Natural killer cell treated with Interleukin-12 subunit alpha and Interleukin-12 subunit beta and Interleukin-15 and Interleukin-18, amount 100 ng/mL, for 72 hours (primary cell): ENCODE data around the gene OAS3. TPM values are rescaled to one million over a fixed set of nuclear protein-coding genes. Genes with fewer than 3 reads are reported as not detected.
A peak's percentile ranks its signal among the peaks of the same experiment; 100 is the strongest.
"Not testable (repeated sequence)": the region's sequence is repeated elsewhere in the genome, so short reads cannot be mapped to it uniquely, and the experiment has no call there.

Experiments
- ATAC-seq, 2 donors: fragments of 150-1000 bp; cut with Tn5 transposase in 1 of 2; sonication (Bioruptor Pico), chemical (Tn5 transposase) in 1 of 2; 2 replicates each; pipeline ENCODE4 v1.10.0; 2021
- DNase-seq: peaks from one replicate; pipeline ENCODE4 v3.0.0; 2022; ENCODE audit warnings: low spot score
- H3K27ac Mint-ChIP-seq, 2 donors: 1 replicate in 1 of 2; 2 replicates in 1 of 2; pipeline ENCODE4 v1.8.0; 2022; ENCODE audit warnings: mixed read lengths in 2 of 2, mild to moderate bottlenecking in 1 of 2, moderate library complexity in 1 of 2
- H3K27me3 Mint-ChIP-seq, 2 donors: 1 replicate in 1 of 2; 2 replicates in 1 of 2; pipeline ENCODE4 v1.8.0; 2022; ENCODE audit warnings: mixed read lengths in 2 of 2
- H3K36me3 Mint-ChIP-seq: one replicate; pipeline ENCODE4 v1.8.0; 2022; ENCODE audit warnings: mixed read lengths
- H3K4me1 Mint-ChIP-seq, 2 donors: 1 replicate in 1 of 2; 2 replicates in 1 of 2; pipeline ENCODE4 v1.8.0; 2022; ENCODE audit warnings: low read depth in 2 of 2, mixed read lengths in 2 of 2, mild to moderate bottlenecking in 1 of 2
- H3K4me3 Mint-ChIP-seq: one replicate; pipeline ENCODE4 v1.8.0; 2022; ENCODE audit warnings: mixed read lengths
- H3K9me3 Mint-ChIP-seq: 2 replicates; pipeline ENCODE4 v1.8.0; 2022; ENCODE audit warnings: mixed read lengths
- total RNA-seq, 2 donors: library from RNA; stranded (reverse); gene quantifications; one replicate each; pipeline ENCODE4 v1.2.3, GENCODE V29; 2022

Gene OAS3
- total RNA-seq, 2 donors from 2014 or later = 20.1 to 22.5 TPM

DNA sequence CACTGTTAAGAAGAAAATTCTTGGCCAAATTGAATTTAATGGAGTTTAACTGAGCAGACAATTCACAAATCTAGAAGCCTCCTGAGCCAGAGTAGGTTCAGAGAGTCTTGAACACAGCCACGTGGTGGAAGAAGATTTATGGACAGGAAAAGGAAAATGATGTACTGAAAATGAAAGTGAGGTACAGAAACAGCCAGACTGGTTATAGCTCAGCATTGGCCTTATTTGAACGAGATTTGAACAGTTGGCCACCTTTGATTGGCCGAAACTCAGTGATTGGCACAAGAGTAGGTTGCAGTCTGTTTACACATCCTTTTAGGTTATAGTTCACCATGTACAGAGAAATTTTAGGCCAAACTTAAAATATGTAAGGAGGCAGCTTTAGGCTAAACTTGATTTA is 50.0 kb downstream of the OAS3 start:
- no peaks in the 10 kb centered on the region for H3K27me3 Mint-ChIP-seq
- peaks cover 64% of the 10 kb centered on the region for H3K36me3 Mint-ChIP-seq
- H3K4me3 Mint-ChIP-seq = no peak overlapping the region
- H3K4me1 Mint-ChIP-seq = peaks cover 23 to 40% of the 10 kb centered on the region in 2 donors
- peak overlapping the region; percentile 72 to 87 for H3K27ac Mint-ChIP-seq
- ATAC-seq (peak; percentile 69 to 75), DNase-seq (no peak)
- peaks cover 6% of the 10 kb centered on the region for H3K9me3 Mint-ChIP-seq

DNA sequence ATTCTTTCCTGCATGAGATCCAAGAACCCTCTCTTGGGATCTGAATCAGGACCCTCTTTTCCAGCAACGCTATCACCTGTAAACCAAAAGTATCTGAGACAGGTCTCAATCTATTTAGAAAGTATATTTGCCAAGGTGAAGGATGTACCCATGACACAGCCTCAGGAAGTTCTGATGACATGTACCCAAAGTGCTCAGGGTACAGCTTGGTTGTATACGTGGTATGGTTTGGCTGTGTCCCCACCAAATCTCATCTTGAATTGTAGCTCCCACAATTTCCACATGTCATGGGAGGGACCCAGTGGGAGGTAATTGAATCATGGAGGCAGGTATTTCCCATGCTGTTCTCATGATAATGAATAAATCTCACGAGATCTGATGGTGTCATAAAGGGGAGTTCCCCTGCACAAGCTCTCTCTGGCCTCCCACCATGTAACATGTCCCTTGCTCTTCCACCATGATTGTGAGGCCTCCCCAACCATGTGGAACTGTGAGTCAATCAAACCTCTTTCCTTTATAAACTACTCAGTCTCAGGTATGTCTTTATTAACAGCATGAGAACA is 50.6 kb downstream of the OAS3 start:
- Mint-ChIP-seq H3K27ac (peak overlapping the region; percentile 72 to 87), H3K36me3 (peaks cover 58% of the 10 kb centered on the region), H3K4me1 (peaks cover 23 to 41% of the 10 kb centered on the region in 2 donors)
- H3K4me3 Mint-ChIP-seq, ATAC-seq, H3K27me3 Mint-ChIP-seq, H3K9me3 Mint-ChIP-seq, DNase-seq: not testable (repeated sequence)

DNA sequence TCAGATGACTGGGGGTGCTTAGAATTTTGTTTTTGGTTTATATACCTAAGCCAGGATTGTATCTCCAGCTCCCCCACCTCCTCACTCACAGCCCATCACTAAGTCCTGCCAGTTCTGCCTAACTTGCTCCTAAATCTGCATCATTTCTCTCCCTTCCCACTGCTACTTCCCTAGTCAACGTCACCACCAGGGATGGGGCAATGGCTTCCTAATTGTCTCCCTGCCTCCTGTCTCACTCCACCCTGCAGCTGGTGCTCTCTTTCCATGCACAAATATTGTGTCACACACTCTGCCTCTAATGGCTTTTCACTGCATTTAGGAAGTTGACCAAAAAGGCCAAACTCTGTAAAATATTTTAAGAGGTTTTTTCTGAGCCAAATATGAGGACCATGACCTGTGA is 51.5 kb downstream of the OAS3 start:
- Mint-ChIP-seq H3K9me3 (peaks cover under 1% of the 10 kb centered on the region), H3K27ac (peak overlapping the region; percentile 72 to 87), H3K27me3 (no peaks in the 10 kb centered on the region), H3K4me3 (no peak overlapping the region), H3K36me3 (peaks cover 49% of the 10 kb centered on the region), H3K4me1 (peaks cover 18 to 34% of the 10 kb centered on the region in 2 donors)
- no peak for ATAC-seq
- no peak for DNase-seq

DNA sequence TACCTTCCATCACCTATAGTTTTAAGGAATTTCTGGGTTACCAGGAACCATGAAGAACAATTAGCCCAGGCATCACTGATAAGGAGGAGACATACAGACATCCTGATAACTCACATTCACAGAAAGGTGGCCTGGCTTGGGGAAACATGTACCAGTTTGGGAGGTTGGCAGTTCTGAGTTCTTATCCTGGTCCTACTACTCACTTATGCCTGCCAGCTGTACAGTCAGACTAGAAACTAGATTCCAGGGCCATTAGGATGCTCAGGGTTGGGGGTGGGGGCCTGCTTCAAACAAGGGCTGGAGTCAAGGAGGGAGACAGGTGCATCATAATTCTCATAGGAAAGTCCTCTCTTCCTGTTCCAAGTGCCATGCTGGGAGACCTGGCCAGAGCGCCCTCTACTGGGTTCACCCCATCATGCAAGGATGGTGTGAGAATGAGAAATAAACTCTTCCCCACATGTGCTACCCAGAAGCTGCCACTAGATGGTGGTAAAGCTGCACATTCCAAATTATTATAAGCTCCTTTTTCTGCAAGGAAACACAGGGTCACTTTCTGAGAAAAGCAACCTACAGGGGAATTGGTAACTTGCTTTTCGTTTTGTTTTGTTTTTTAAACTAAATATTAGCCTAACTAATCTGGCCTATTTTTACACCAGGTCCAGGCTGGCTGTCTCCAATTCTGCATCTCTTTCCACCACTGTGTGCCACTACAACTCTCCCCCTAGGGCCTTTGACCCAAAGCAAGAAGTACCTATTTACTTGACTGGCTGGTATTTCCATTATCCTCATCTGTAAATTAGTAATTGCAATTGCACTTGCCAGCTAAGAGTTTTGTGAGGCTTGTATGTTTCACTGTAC is 54.5 kb downstream of the OAS3 start:
- Mint-ChIP-seq H3K9me3 (no peaks in the 10 kb centered on the region), H3K27me3 (no peaks in the 10 kb centered on the region), H3K36me3 (peaks cover 51% of the 10 kb centered on the region), H3K4me1 (peaks cover 10 to 30% of the 10 kb centered on the region in 2 donors), H3K4me3 (no peak overlapping the region), H3K27ac (no peak overlapping the region)
- ATAC-seq (peak; percentile 56 to 57), DNase-seq (no peak)

DNA sequence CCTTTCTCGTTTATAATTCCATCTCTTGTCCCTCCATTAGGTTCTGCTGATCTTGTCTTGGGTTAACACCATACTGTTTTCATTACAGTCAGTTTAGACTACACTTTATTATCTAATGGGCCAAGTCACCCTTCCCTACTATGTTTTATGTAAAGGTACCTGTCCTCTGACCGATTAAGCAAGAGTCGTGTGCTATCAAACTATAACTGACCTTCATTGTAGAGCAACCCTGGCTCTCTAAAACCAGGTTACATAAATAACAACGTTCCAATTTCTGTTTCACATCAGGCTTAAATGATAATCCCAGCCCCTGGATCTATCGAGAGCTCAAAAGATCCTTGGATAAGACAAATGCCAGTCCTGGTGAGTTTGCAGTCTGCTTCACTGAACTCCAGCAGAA is 56.7 kb downstream of the OAS3 start:
- Mint-ChIP-seq H3K27ac (no peak overlapping the region), H3K4me3 (no peak overlapping the region), H3K27me3 (no peaks in the 10 kb centered on the region), H3K36me3 (peaks cover 44% of the 10 kb centered on the region), H3K4me1 (peaks cover 0 to 14% of the 10 kb centered on the region in 2 donors), H3K9me3 (no peaks in the 10 kb centered on the region)
- DNase-seq (no peak), ATAC-seq (no peak)

DNA sequence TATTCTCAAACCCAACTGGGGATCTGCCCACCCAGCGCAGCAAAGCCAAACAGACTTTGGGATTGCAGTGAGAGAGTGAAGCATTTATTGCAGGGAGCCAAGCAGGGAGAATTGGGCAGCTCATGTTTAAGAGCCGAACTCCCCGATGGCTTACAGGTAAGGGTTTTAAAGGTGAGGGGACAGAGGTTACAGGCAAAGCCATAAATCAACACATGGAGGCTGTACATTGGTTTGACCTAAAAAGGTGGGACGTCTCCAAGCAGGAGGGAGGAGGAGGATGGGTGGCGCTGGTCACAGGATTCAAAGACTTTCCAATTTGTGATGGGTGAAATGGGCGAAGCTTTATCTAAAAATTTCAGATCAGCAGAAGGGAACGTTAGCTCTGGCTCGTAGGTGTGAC is 58.2 kb downstream of the OAS3 start:
- peaks cover 0 to 14% of the 10 kb centered on the region in 2 donors for H3K4me1 Mint-ChIP-seq
- no peaks in the 10 kb centered on the region for H3K9me3 Mint-ChIP-seq
- H3K4me3 Mint-ChIP-seq = no peak overlapping the region
- H3K36me3 Mint-ChIP-seq = peaks cover 46% of the 10 kb centered on the region
- ATAC-seq (no peak), DNase-seq (no peak)
- no peak overlapping the region for H3K27ac Mint-ChIP-seq
- no peaks in the 10 kb centered on the region for H3K27me3 Mint-ChIP-seq

DNA sequence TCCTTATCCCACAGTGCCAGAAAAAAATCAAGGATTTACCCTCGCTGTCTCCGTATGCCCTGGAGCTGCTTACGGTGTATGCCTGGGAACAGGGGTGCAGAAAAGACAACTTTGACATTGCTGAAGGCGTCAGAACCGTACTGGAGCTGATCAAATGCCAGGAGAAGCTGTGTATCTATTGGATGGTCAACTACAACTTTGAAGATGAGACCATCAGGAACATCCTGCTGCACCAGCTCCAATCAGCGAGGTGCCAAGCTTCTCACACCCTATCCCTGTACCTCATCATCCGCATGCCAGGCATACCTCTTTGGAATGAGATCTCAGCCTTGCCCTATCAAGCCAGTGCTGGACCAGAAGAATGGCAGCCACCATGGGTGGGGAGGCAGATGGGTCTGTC is 59.2 kb downstream of the OAS3 start:
- peaks cover 43% of the 10 kb centered on the region for H3K36me3 Mint-ChIP-seq
- ATAC-seq = no peak
- no peak overlapping the region for H3K27ac Mint-ChIP-seq
- no peak for DNase-seq
- no peaks in the 10 kb centered on the region for H3K9me3 Mint-ChIP-seq
- no peak overlapping the region for H3K4me3 Mint-ChIP-seq
- peaks cover 0 to 8% of the 10 kb centered on the region in 2 donors for H3K4me1 Mint-ChIP-seq
- no peaks in the 10 kb centered on the region for H3K27me3 Mint-ChIP-seq

DNA sequence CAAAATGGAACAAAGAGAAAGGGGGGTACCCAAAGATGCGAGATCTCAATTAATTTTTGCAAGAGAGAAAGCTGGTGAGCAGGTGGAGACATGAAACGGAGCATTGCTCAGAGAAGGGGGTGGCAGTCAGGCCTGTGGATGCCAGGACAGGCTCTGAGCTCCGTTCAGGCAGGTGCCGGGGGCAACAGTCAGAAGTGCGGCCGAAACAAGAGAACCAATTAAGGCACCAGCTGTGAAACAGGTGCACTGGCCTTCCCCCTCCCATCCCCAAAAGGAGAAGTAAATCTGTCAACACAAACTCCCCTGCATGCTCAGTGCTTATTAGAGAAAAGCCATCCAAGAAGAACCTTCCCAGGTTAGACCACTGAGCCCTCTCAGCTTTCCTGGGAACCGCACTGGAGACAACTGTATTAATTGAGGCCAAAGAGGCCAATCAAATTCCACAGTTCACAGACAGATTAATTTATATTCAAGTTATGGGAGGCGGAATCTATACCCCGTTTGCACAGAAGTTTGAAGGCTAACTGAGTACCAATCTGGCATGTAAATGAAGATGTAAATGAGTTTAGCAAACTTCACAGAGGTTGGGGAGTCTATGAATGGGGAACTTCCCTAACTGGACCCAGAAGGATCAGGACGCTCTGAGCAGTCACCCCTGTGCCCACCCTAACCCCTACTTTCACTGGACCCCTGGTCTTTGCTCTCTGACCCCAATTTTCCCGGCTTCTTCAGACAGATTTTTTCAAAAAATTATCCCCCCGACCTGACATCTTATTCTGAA is 60.9 kb downstream of the OAS3 start:
- no peaks in the 10 kb centered on the region for H3K27me3 Mint-ChIP-seq
- no peaks in the 10 kb centered on the region for H3K9me3 Mint-ChIP-seq
- H3K27ac Mint-ChIP-seq = no peak overlapping the region
- peaks cover 0 to 5% of the 10 kb centered on the region in 2 donors for H3K4me1 Mint-ChIP-seq
- peaks cover 50% of the 10 kb centered on the region for H3K36me3 Mint-ChIP-seq
- no peak overlapping the region for H3K4me3 Mint-ChIP-seq
- ATAC-seq (no peak), DNase-seq (no peak)

DNA sequence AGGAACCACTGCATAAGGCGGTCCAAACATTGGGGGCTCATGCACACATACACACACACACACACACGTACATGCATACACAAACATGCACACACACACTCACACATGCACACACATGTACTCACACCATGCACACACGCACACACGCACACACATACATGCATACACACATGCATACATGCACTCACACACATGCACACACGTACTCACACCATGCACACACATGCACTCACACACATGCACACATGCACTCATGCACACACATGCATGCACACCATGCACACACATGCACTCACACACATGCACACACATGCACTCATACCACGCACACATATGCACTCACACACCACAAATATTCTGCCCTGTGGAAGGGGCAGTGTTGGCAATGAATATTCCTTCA is 62.2 kb downstream of the OAS3 start:
- Mint-ChIP-seq H3K27ac (no peak overlapping the region), H3K27me3 (no peaks in the 10 kb centered on the region), H3K9me3 (no peaks in the 10 kb centered on the region), H3K4me1 (peaks cover 0 to 5% of the 10 kb centered on the region in 2 donors), H3K4me3 (no peak overlapping the region), H3K36me3 (peaks cover 50% of the 10 kb centered on the region)
- ATAC-seq (no peak), DNase-seq (no peak)

DNA sequence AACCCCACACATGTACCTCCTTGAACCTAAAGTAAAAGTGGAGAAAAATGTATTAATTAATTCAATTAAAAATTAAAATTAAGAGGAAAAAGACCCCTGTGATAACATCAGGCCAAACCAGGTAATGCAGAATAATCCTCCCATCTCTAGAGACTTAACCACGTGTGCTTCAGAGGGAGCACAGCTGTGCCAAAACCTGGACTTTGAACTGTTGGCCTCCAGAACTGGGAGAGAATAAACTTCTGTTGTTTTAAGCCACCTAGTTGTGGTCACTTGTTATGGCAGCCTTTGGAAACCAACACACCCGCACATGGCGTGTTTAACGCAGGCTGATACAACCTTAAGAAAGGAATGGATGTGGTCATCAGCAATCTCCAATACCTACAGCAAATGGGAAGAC is 63.9 kb downstream of the OAS3 start:
- no peaks in the 10 kb centered on the region for H3K27me3 Mint-ChIP-seq
- no peaks in the 10 kb centered on the region for H3K9me3 Mint-ChIP-seq
- peaks cover 41% of the 10 kb centered on the region for H3K36me3 Mint-ChIP-seq
- peaks cover 0 to 5% of the 10 kb centered on the region in 2 donors for H3K4me1 Mint-ChIP-seq
- no peak for DNase-seq
- no peak for ATAC-seq
- H3K27ac Mint-ChIP-seq = no peak overlapping the region
- no peak overlapping the region for H3K4me3 Mint-ChIP-seq

DNA sequence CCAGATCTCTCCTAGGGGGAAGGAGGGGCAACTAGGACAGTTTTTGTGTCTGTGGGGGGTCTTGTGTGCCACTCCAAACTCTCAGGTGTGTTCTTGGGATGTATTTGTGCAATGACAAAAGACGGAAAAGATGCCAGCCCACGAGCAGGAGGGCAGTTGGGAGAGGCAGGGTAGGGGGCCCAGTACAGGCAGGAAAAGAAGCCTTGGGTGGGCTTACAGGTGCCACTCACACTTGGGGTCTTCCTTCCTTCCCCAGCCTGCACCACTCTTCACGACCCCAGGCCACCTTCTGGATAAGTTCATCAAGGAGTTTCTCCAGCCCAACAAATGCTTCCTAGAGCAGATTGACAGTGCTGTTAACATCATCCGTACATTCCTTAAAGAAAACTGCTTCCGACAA is 64.4 kb downstream of the OAS3 start:
- ATAC-seq = no peak
- Mint-ChIP-seq H3K36me3 (peaks cover 35% of the 10 kb centered on the region), H3K4me1 (peaks cover 0 to 5% of the 10 kb centered on the region in 2 donors), H3K4me3 (no peak overlapping the region), H3K27ac (no peak overlapping the region), H3K27me3 (no peaks in the 10 kb centered on the region), H3K9me3 (no peaks in the 10 kb centered on the region)
- DNase-seq = no peak

DNA sequence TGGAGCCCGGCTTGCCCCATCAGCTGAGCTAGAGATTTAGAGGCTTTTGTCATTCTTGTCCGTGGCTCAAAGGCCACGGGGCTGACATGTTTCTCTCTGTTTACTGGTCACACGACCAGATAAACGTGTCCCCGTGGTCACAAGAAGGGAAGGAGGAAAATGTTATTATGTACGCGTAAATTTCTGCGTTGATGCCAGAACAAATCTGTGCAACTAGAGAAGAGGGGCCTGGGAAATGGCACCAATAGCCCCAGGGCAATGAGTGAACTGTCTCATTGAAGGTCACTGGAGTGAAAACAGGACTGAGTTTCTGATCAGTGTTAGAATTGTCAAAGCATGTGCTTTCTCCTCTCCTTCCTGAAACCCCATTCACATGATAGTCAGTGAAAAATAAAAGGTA is 65.4 kb downstream of the OAS3 start:
- Mint-ChIP-seq H3K27me3 (no peaks in the 10 kb centered on the region), H3K4me1 (peaks cover 0 to 5% of the 10 kb centered on the region in 2 donors), H3K9me3 (no peaks in the 10 kb centered on the region), H3K36me3 (peaks cover 36% of the 10 kb centered on the region), H3K4me3 (no peak overlapping the region), H3K27ac (no peak overlapping the region)
- ATAC-seq = no peak
- no peak for DNase-seq

DNA sequence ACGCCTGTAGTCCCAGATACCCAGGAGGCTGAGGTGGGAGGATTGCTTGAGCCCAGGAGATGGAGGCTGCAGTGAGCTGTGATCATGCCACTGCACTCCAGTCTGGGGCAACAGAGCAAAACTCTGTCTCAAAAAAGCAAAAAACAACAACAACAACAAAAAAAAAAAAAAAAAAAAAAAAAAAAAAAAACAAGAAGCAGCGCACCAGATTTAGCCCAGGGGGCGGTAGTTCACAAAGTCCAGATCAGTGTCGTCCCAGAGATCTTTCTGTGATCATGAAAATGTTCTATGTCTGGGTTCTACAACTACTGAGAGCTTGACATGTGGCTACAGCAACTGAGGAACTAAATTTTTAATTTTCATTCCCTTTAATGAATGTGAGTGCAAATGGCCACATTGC is 67.5 kb downstream of the OAS3 start:
- peaks cover 38% of the 10 kb centered on the region for H3K36me3 Mint-ChIP-seq
- DNase-seq (no peak), ATAC-seq (no peak)
- H3K27ac Mint-ChIP-seq = no peak overlapping the region
- H3K4me1 Mint-ChIP-seq = no peaks in the 10 kb centered on the region
- peaks cover 3% of the 10 kb centered on the region for H3K9me3 Mint-ChIP-seq
- no peak overlapping the region for H3K4me3 Mint-ChIP-seq
- H3K27me3 Mint-ChIP-seq = no peaks in the 10 kb centered on the region

DNA sequence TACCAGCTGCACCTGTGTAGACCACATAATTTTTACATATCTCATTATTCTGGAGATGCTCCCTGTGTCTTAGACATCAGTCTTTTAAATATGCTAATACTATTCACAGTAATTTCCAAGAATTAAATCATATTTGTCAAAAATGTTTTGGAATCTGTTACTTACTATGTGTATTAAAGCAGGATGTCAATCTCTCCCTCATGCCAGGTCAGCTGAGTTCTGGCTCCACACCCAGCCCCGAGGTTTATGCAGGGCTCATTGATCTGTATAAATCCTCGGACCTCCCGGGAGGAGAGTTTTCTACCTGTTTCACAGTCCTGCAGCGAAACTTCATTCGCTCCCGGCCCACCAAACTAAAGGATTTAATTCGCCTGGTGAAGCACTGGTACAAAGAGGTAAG is 67.9 kb downstream of the OAS3 start:
- ATAC-seq (no peak), DNase-seq (no peak)
- H3K27me3 Mint-ChIP-seq = no peaks in the 10 kb centered on the region
- no peak overlapping the region for H3K4me3 Mint-ChIP-seq
- H3K27ac Mint-ChIP-seq = no peak overlapping the region
- peaks cover 6% of the 10 kb centered on the region for H3K9me3 Mint-ChIP-seq
- no peaks in the 10 kb centered on the region for H3K4me1 Mint-ChIP-seq
- peaks cover 42% of the 10 kb centered on the region for H3K36me3 Mint-ChIP-seq
